ENCODE results near the gene CTSW.

Gene CTSW

DNA sequence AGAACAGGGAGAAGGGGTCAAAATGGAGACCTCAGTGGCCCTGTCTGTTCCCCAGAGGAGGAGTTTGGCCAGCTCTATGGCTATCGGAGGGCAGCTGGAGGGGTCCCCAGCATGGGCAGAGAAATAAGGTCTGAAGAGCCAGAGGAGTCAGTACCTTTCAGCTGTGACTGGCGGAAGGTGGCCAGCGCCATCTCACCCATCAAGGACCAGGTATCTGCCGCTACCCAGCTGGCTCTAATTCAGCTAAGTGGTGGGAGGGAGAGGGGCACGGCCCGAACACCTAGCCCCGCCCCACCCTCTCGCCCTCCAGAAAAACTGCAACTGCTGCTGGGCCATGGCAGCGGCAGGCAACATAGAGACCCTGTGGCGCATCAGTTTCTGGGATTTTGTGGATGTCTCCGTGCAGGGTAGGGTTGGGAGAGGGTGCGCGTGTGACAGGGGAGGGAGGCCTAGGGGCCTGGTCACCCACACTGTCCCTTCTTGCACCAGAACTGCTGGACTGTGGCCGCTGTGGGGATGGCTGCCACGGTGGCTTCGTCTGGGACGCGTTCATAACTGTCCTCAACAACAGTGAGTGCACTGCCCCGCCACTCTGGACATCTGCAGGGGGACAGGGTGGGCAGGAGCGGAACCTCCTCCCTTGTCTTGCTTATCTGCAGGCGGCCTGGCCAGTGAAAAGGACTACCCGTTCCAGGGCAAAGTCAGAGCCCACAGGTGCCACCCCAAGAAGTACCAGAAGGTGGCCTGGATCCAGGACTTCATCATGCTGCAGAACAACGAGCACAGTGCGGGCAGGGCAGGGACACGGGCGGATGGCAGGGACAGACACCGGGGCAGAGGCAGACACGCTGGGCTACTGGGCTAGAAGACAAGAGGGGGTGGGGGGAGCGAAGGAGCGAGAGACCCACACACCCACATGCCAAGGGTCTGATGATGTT, 2.8 kb downstream of the CTSW start:
- peaks cover 18 to 33% of the 10 kb centered on the region in 2 experiments for H3K4me1 ChIP-seq (ENCODE audit: control insufficient read depth in 1 of 2, insufficient read depth in 1 of 2, low read depth in 1 of 2, low read length in 1 of 2)
- no peaks in the 10 kb centered on the region for H3K27me3 ChIP-seq
- no peak for TF ChIP-seq CTCF (IDR thresholded peaks at IDR 0.05)
- H3K9me3 ChIP-seq = no peaks in the 10 kb centered on the region
- no peak overlapping the region for H3K4me3 ChIP-seq (ENCODE audit: low read depth in 1 of 2, low read length in 1 of 2)
- peaks cover 25% of the 10 kb centered on the region for H3K36me3 ChIP-seq
- no peak overlapping the region for H3K27ac ChIP-seq

DNA sequence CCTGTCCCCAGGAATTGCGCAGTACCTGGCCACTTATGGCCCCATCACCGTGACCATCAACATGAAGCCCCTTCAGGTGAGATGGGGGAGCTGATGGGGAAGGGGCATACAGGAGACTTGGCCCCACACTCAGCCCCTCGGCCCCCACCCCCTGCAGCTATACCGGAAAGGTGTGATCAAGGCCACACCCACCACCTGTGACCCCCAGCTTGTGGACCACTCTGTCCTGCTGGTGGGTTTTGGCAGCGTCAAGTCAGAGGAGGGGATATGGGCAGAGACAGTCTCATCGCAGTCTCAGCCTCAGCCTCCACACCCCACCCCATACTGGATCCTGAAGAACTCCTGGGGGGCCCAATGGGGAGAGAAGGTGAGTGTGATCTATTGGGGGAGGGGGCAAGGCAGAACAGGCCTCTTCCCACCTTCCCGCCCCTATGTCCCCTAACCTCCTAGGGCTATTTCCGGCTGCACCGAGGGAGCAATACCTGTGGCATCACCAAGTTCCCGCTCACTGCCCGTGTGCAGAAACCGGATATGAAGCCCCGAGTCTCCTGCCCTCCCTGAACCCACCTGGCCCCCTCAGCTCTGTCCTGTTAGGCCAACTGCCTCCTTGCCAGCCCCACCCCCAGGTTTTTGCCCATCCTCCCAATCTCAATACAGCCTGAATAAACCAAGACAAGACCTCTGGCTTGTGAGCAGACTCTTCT, 3.6 kb downstream of the CTSW start:
- Histone ChIP-seq H3K9me3 (no peaks in the 10 kb centered on the region), H3K4me3 (ENCODE audit: low read depth in 1 of 2, low read length in 1 of 2) (no peak overlapping the region), H3K27ac (no peak overlapping the region), H3K36me3 (peaks cover 25% of the 10 kb centered on the region), H3K4me1 (ENCODE audit: control insufficient read depth in 1 of 2, insufficient read depth in 1 of 2, low read depth in 1 of 2, low read length in 1 of 2) (peaks cover 25 to 41% of the 10 kb centered on the region in 2 experiments), H3K27me3 (no peaks in the 10 kb centered on the region)
- no peak for TF ChIP-seq CTCF (IDR thresholded peaks at IDR 0.05)

GRCh38 chr11:65883786-65884715, 4.4 kb downstream of the CTSW start:
- no peak overlapping the region for H3K4me3 ChIP-seq (ENCODE audit: low read depth in 1 of 2, low read length in 1 of 2)
- H3K4me1 ChIP-seq (ENCODE audit: control insufficient read depth in 1 of 2, insufficient read depth in 1 of 2, low read depth in 1 of 2, low read length in 1 of 2) = peaks cover 33 to 47% of the 10 kb centered on the region in 2 experiments
- H3K9me3 ChIP-seq = no peaks in the 10 kb centered on the region
- TF ChIP-seq CTCF (IDR thresholded peaks at IDR 0.05) = no peak
- peaks cover 25% of the 10 kb centered on the region for H3K36me3 ChIP-seq
- H3K27ac ChIP-seq = peak overlapping the region; percentile 35
- H3K27me3 ChIP-seq = no peaks in the 10 kb centered on the region

DNA sequence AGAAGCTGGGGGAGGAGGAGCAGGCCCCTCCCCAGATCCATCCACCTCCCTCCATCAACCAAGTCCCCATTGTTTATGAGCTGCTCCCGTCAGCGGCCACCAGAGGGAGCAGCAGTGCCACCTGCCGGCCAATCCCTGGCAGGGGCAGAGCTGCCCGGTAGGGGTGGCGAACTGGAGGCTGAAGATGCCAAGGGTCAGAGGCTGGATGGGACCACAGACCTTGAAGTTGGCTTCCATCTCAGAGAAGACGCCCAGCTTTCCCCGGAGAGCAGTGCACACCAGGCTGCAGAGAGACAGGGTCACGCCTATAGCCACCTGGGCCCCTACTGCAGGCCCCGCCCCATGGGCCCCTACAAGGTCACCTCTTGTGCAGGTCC, 5.1 kb downstream of the CTSW start:
- Histone ChIP-seq H3K9me3 (no peaks in the 10 kb centered on the region), H3K27ac (peak overlapping the region; percentile 35), H3K4me1 (ENCODE audit: control insufficient read depth in 1 of 2, insufficient read depth in 1 of 2, low read depth in 1 of 2, low read length in 1 of 2) (peaks cover 40 to 51% of the 10 kb centered on the region in 2 experiments), H3K27me3 (no peaks in the 10 kb centered on the region), H3K4me3 (ENCODE audit: low read depth in 1 of 2, low read length in 1 of 2) (no peak overlapping the region), H3K36me3 (peaks cover 25% of the 10 kb centered on the region)
- peak; percentile 99 for TF ChIP-seq CTCF (IDR thresholded peaks at IDR 0.05)

- H3K27ac ChIP-seq = peak overlapping the region; percentile 35
- peaks cover 25% of the 10 kb centered on the region for H3K36me3 ChIP-seq
- no peak for TF ChIP-seq CTCF (IDR thresholded peaks at IDR 0.05)
- H3K27me3 ChIP-seq = no peaks in the 10 kb centered on the region
- H3K4me1 ChIP-seq (ENCODE audit: control insufficient read depth in 1 of 2, insufficient read depth in 1 of 2, low read depth in 1 of 2, low read length in 1 of 2) = peaks cover 45 to 54% of the 10 kb centered on the region in 2 experiments
- H3K9me3 ChIP-seq = no peaks in the 10 kb centered on the region
- no peak overlapping the region for H3K4me3 ChIP-seq (ENCODE audit: low read depth in 1 of 2, low read length in 1 of 2)
Observed at GRCh38 chr11:65885231-65885630, 5.6 kb downstream of the CTSW start.
